HG03025 (cell line): ENCODE measurements around the gene DPYSL5.

ENCODE experiments used
- ATAC-seq: cut with Tn5 transposase; IDR thresholded peaks from one replicate; pipeline ENCODE4 v1.9.1; 2021; ENCODE audit warnings: mild to moderate bottlenecking, moderate library complexity; ENCODE audit not compliant: unreplicated experiment, low FRiP score

Gene DPYSL5

GRCh38 chr2:26898480-26899078, 50.6 kb downstream of the DPYSL5 start:
- ATAC-seq: no peak

GRCh38 chr2:26899500-26900164, 51.7 kb downstream of the DPYSL5 start:
- no peak for ATAC-seq

DNA sequence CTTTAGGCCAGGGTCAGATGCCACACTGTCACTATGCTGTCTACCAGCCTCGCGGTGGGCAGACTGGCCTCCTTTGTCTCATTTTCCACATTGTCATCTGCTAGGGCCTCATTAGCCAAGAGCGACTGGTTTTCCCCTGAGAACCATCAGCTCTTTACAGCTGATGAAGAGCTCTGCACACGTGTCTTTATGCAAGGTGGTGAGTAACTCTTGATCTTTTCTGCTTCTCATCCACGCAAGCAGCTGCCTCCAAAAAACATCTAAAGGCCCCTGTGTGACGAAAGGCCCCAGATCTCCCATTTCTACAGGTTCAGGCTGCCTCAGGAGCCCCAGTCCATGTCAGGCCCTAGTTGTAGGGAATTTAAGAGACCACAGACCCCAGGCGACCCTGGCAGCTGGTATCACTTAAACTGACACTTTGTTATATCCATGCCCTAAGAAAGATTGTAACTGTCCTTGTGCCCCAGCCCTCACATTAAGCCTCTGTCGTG, 52.9 kb downstream of the DPYSL5 start:
- no peak for ATAC-seq

- no peak for ATAC-seq
Measured at GRCh38 chr2:26901326-26902183, 53.6 kb downstream of the DPYSL5 start.

- ATAC-seq: no peak
Measured at GRCh38 chr2:26903676-26904075, 55.7 kb downstream of the DPYSL5 start.

DNA sequence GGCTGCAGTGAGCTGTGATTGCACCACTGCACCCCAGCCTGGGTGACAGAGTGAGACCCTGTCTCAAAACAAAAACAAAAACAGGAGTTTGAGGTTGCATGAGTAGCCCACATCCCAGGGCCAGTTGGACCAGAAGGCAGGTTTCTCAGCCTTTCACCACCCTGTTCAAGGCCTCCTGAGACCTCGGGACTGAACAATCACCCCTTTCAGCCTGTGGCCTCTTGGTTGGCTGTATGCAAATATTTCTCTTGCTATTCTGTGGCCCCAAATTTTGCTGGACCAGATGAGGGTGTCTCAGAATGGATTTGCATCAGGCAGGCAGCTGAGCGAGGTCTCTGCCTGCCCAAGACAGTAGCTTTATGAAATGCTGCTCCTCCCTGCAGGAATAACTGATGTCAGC, 56.9 kb downstream of the DPYSL5 start:
- no peak for ATAC-seq

GRCh38 chr2:26905341-26906198, 57.6 kb downstream of the DPYSL5 start:
- no peak for ATAC-seq

DNA sequence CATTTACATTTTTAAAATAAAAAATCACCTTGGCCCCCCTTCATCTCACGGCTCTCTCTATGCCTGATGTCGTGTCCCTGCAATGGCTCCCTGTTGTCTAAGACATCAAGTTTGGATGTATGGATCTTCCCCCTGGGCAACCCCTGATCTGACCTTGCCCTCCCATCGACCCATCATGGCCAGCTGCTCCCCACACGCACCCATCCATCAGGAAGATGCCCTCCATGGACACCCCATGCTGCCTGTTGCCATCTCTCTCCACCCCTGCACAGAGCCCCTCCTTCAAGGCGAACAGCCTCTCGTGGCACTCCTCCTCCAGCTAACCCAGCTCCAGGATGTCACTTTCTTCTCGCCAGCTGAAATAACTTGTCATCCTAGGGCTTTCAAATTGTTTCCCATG, 59.5 kb downstream of the DPYSL5 start:
- no peak for ATAC-seq

DNA sequence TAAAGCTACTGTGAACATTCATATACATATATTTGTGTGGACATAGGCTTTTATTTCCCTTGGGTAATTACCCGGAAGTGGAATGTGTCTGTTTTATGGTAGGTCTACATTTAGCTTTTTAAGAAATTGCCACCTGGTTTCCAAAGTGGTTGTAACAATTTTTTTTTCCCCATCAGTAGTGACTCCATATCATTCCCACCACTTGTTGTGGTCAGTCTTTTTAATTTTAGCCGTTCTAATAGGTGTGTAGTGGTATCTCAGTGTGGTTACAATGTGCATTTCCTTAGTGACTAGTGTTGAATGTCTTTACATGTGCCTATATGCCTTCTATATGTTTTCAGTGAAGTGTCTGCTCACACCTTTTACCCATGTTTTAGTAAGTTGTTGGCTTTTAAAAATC, 62.2 kb downstream of the DPYSL5 start:
- ATAC-seq: no peak

DNA sequence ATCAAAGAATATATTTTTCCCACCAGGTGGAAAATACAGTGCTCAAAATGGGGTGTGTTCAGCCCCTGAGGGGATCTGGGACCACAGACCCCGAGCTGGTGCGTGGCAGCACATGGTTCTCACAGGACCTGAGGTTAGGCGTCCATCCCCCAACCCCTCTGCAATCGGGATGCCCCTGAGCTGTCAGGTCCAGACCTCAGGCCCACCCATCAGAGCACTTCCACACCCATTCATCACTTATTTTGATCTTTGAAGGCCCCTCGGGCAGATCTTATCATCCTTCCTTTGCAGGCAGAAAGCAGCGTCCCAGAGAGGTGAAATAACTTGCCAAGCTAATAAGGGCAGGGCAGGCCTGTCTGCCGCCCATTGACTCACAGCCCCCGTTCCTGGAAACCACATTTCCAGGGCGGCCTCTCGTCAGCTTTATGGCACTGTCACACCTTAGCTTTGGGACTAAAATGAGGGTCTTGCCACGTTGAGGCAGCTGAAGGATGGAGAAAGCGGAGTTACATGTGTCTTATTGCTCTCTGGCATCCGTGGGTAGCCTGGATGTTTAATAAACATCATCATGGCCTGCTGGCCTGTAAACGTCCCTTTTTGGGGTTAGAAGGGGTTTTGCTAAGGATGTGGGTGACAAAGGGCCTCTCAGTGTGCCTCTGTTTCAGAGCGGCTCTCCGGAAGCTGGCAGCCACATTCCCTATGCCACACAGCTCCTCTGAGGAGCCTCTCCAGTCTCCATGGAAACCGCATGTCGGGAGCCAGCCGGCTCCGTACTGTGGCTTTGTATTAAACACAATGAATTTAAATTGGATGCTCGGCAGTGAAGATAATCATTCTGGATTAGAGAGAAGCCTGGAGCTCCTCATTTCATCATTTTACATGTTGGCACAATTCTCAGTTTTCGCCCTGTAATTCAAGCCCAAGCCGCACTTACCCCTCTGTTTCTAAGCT, 64.3 kb downstream of the DPYSL5 start:
- ATAC-seq: no peak

GRCh38 chr2:26913606-26913998, 65.7 kb downstream of the DPYSL5 start:
- ATAC-seq: no peak

DNA sequence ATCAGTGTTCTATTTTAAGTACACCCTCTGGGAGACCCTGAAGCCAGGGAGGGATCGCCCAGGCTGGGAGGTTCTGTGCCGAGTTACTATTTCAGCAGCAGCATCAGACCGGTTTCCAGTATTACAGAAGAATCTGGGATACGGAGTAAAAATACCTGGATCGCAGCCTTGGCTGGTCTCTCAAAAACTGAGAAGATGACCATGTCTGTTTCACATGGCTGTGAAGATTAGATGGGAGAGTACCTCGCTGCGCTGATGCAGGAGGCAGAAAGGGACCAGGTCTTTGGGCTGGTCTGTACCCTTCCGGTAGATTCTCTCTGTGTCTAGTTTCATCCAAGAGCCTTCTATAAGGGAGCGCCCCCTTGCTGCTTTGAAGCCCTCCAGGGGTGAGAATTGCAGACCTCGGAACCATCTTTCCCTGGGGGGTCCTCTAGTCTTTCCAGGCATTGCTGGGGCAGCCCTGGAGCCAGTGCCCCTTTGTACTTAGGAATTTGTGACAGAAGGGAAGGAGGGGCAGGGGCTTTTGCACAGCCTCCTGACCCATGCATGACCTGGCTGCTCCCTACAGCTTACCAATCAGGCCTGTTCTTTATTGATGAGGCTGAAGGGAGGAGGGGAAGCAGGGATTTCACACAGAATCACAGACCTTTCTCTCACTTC, 66.2 kb downstream of the DPYSL5 start:
- no peak for ATAC-seq

GRCh38 chr2:26914659-26915310, 66.9 kb downstream of the DPYSL5 start:
- ATAC-seq: no peak

DNA sequence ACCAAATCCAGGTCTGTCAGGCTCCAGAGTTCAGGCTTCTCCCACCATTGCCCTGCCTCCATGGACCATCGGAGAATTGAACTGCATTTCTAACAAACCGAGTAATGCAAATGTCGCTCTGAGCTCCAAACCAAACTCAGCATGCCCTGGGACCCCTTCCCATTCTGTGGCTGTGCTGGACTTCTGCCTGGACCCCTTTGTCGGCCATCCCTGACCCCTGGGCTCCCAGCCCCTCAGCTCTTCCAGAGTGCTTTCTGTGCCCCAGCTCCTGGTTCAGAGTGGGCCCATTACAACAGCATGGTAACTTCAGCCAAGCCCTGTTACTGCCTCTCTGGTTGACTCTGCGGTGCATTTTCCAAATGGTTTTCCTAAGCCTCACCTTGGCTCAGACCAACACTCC, 67.4 kb downstream of the DPYSL5 start:
- no peak for ATAC-seq

- ATAC-seq: no peak
Measured at GRCh38 chr2:26916128-26916692, 68.3 kb downstream of the DPYSL5 start.

DNA sequence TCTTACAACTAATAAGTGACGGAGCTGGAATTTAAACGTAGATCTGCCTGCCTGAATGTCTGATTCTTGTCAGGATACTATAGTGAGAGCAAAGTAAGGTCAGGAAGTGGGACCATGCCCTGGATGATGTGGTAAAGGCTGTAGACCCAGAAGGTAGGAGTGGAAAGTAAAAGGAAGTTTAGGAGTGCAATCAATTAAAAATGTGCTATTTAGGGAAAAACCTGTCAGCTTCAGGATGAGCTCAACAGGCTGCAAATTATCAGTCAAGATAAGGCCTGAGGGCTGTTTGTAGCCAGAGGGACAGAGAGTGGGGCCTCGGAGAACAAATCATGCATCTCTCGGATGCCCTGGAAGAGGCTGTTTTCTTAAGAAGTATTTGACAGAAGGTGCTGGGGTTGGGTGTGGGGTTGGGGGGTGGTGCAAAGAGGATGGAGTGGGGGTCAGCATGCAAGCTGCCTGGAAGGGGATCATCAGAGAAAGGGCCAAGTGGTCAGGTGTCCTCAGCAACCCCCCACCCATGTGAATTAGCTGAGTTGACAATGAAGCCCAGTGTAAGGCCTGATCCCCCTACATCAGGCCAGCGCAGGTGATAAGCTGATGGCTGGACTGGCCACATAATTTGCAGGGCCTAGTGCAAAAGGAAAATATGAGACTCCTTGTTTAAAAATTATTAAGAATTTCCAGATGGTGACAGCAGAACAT, 69.4 kb downstream of the DPYSL5 start:
- no peak for ATAC-seq

DNA sequence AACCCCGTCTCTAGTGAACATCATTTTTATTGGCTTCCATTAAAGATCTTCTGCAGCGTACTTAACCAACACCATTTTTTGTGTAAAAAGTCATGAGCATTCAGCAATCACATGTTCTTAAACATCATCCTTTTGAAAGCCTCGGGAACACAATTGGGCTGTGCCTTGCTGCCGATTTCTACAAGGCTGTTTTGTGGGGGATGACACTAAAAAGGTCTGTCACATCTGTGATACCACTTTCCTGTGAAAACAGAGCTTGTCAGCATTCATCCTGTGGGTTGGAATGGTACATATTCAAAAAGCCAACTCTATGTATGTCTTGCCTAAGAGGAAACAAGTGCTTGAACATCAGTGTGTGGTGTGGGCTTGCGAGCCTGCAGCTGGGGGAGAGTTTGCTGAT, 73.4 kb downstream of the DPYSL5 start:
- no peak for ATAC-seq
